Anterior cingulate cortex (tissue), 58 donors: ENCODE data around the gene PCDHB11.
"Not testable (repeated sequence)": the region's sequence is repeated elsewhere in the genome, so short reads cannot be mapped to it uniquely, and the experiment has no call there.

ENCODE experiments used
- DNase-seq, 58 donors: peaks; one replicate each; lab custom pipeline; 2025; lab: John Stamatoyannopoulos, UW

PCDHB11 gene

DNA sequence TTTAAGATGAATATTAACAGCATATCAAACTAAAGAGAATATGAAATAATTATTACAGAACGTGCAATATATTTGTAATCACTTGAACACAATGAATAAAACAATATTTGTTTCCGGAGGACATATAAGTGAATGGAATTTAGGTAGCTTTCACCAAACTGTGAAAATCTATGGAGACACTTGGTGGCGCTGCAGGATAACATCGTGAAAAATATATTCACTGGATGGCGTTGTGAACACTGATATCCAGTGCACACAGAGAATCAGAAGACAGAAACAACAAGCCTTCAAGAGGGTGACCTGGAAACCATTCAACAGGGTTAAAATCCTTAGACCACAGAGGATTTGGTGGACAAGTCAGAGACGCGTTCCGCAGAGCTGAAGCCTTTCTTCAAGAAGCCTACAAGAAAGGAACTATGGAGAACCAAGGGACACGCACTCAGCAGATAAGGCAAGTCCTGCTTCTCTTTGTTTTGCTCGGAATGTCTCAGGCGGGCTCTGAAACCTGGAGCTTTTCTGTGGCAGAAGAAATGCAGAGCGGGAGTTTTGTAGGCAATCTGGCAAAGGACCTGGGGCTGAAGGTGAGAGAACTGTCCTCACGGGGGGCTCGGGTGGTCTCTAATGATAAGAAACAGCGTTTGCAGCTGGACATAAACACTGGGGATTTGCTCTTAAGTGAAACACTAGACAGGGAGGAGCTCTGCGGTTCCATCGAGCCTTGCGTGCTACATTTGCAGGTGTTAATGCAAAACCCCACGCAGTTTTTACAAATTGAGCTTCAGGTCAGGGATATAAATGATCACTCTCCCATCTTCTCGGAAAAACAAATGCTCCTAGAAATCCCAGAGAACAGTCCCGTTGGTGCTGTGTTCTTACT, at the start of gene PCDHB11:
Gene PCDHB11, plus strand, starts transcription at position 269 of the 877 bp plus-strand sequence. Its CDS starts 148 bp downstream, at position 417.
- DNase-seq = no peak

DNA sequence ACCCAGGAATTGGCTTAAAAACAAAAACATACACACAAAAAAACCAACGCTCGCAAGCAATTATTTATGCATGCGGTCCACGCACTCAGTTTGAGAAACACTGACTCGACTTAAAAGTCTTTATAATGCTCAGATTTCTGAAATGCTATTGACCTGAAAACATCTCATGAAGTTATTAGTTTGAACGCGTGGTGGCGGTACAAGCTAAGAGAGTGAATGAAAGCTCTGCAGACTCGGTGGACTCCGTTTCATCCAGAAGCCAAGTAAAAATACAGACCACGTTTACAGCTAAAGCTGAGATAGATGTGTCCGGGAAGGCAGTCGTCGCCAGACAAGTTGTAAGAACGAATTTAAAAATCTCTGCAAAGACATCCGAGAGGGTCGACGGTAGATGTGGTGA, 49.6 kb upstream of the PCDHB11 start, which contains the start of gene PCDHB6:
Gene PCDHB6, plus strand, starts transcription at position 246 of the 400 bp plus-strand sequence. CDS start 201 bp downstream, outside the sequence.
- no peak for DNase-seq

DNA sequence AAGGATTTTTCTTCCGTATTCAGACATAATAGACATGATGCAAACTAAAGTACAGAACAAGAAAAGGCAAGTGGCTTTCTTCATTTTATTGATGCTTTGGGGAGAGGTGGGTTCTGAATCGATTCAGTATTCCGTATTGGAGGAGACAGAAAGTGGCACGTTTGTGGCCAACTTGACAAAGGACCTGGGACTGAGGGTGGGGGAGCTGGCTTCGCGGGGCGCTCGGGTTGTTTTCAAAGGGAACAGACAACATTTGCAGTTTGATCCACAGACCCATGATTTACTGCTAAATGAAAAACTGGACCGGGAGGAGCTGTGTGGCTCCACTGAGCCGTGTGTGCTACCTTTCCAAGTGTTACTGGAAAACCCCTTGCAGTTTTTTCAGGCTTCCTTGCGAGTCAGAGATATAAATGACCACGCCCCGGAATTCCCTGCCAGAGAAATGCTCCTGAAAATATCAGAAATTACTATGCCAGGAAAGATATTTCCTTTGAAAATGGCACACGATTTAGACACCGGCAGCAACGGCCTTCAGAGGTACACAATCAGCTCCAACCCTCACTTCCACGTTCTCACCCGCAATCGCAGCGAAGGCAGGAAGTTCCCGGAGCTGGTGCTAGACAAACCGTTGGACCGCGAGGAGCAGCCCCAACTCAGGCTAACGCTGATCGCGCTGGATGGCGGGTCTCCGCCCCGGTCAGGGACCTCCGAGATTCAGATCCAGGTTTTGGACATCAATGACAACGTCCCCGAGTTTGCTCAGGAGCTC, 49.0 kb upstream of the PCDHB11 start:
- DNase-seq = no peak

DNA sequence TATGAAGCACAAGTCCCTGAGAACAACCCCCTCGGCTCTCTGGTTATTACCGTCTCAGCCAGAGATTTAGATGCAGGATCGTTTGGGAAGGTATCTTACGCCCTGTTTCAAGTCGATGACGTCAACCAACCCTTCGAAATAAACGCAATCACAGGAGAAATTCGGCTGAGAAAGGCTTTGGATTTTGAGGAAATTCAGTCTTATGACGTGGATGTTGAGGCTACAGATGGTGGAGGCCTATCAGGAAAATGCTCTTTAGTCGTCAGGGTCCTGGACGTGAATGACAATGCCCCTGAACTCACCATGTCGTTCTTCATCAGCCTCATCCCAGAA, 48.5 kb upstream of the PCDHB11 start:
- DNase-seq = no peak

- not testable (repeated sequence) for DNase-seq
These were observed 47.8 kb upstream of the PCDHB11 start for GRCh38 chr5:141151632-141152031.

- DNase-seq = not testable (repeated sequence)
These were observed 47.3 kb upstream of the PCDHB11 start for GRCh38 chr5:141152096-141152495.

- peak in 1 of 58 donors; percentile 0 for DNase-seq
These were observed 43.7 kb upstream of the PCDHB11 start for GRCh38 chr5:141155540-141156374.

DNA sequence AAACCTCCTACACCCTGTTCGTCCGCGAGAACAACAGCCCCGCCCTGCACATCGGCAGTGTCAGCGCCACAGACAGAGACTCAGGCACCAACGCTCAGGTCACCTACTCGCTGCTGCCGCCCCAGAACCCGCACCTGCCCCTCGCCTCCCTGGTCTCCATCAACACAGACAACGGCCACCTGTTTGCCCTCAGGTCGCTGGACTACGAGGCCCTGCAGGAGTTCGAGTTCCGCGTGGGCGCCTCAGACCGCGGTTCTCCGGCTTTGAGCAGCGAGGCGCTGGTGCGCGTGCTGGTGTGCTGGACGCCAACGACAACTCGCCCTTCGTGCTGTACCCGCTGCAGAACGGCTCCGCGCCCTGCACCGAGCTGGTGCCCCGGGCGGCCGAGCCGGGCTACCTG, 42.1 kb upstream of the PCDHB11 start:
- DNase-seq = not testable (repeated sequence)

DNA sequence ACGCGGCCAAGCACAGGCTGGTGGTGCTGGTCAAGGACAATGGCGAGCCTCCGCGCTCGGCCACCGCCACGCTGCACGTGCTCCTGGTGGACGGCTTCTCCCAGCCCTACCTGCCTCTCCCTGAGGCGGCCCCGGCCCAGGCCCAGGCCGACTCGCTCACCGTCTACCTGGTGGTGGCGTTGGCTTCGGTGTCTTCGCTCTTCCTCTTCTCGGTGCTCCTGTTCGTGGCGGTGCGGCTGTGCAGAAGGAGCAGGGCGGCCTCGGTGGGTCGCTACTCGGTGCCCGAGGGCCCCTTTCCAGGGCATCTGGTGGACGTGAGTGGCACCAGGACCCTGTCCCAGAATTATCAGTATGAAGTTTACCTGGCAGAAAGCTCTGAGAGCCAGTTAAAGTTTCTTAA, 41.5 kb upstream of the PCDHB11 start:
- not testable (repeated sequence) for DNase-seq

- peak in 2 of 58 donors; percentile 11 for DNase-seq
These were observed 26.8 kb upstream of the PCDHB11 start, which contains the start of gene PCDHB7 for GRCh38 chr5:141172381-141173204. Gene PCDHB7 (plus strand): TSS chr5:141172644. CDS start chr5:141172836, 192 bp downstream.

DNA sequence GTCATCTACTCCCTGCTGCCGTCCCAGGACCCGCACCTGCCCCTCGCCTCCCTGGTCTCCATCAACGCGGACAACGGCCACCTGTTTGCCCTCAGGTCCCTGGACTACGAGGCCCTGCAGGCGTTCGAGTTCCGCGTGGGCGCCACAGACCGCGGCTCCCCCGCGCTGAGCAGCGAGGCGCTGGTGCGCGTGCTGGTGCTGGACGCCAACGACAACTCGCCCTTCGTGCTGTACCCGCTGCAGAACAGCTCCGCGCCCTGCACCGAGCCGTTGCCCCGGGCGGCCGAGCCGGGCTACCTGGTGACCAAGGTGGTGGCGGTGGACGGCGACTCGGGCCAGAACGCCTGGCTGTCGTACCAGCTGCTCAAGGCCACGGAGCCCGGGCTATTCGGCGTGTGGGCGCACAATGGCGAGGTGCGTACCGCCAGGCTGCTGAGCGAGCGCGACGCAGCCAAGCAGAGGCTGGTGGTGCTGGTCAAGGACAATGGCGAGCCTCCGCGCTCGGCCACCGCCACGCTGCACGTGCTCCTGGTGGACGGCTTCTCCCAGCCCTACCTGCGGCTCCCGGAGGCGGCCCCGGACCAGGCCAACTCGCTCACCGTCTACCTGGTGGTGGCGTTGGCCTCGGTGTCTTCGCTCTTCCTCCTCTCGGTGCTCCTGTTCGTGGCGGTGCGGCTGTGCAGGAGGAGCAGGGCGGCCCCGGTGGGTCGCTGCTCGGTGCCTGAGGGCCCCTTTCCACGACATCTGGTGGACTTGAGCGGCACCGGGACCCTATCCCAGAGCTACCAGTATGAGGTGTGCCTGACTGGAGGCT, 24.9 kb upstream of the PCDHB11 start:
- DNase-seq = not testable (repeated sequence)

DNA sequence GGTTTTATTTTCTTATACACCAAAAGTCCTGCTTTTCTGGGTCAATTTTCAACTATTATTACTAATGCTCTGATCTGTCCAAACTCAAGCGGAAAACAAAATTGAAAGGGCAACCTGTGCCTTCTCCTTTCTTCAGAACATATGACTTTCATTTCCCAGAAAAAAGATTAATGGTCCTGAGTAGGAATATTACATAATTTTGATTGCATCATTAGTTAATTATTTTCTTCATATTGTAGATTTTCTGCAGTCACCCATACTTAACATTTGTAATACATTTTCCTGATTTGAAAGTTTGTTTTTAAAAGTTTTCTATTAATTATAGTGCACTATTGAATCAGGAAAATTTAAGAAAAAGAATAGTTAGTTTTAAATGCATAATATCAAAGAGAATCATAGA, 23.5 kb upstream of the PCDHB11 start:
- DNase-seq = no peak

DNA sequence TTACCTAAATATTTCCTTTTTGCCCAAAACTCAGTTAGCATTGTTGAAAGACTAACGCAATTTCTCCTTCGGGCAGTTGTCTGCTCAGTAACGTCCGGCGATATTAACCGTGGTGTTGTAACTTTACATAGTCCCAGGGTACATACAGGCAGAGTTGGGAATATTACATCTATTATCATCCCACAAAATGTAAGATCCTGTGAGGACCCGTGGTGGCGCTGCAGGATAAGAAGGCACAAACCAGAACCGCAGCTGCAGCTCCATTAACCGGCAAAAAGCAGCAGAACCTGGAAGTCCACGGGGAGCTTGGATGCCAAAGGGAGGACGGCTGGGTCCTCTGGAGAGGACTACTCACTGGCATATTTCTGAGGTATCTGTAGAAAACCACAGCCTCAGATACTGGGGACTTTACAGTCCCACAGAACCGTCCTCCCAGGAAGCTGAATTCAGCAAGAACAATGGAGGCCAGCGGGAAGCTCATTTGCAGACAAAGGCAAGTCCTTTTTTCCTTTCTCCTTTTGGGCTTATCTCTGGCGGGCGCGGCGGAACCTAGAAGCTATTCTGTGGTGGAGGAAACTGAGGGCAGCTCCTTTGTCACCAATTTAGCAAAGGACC, 21.7 kb upstream of the PCDHB11 start, which contains the start of gene PCDHB8:
Gene PCDHB8, plus strand, starts transcription at position 214 of the 615 bp plus-strand sequence. Its CDS starts 245 bp downstream, at position 459.
- not testable (repeated sequence) for DNase-seq

- not testable (repeated sequence) for DNase-seq
These were observed 20.1 kb upstream of the PCDHB11 start for GRCh38 chr5:141179371-141179770.

DNA sequence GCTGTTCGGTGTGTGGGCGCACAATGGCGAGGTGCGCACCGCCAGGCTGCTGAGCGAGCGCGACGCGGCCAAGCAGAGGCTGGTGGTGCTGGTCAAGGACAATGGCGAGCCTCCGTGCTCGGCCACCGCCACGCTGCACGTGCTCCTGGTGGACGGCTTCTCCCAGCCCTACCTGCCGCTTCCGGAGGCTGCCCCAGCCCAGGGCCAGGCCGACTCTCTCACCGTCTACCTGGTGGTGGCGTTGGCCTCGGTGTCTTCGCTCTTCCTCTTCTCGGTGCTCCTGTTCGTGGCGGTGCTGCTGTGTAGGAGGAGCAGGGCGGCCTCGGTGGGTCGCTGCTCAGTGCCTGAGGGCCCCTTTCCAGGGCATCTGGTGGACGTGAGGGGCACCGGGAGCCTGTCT, 19.6 kb upstream of the PCDHB11 start:
- DNase-seq = not testable (repeated sequence)

- no peak for DNase-seq
These were observed 19.1 kb upstream of the PCDHB11 start for GRCh38 chr5:141180313-141180712.

DNA sequence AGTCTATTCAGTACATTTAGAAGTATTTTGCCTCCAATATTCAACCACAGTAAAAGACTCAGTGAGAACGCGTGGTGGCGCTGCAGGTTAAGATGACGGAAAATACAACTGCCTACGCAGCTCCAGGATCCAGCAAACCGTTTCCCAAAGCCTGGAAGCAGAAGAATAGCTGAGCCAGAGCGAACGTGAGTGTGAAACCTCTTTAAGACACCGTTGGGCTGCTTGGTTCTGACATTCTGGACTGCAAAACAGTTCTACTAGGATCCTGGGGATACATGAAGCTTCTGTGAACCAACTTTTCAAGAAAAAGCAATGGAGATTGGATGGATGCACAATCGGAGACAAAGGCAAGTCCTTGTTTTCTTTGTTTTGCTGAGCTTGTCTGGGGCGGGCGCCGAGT, 17.2 kb upstream of the PCDHB11 start, which contains the start of gene PCDHB16:
Gene PCDHB16, plus strand, starts transcription at position 140 of the 400 bp plus-strand sequence. Its CDS starts 173 bp downstream, at position 313.
- DNase-seq = peak in 10 of 58 donors; percentile 5 to 35 (median 16)
